K562 (cell line): ENCODE measurements around the gene B3GAT2. TPM values are rescaled to one million over a fixed set of nuclear protein-coding genes. Genes with fewer than 3 reads are reported as not detected.

Experiments used
- MBD2 ChIP-seq: sonication (generic); IDR thresholded peaks from 2 replicates; pipeline ENCODE4 v1.6.1; 2016; ENCODE audit warnings: low read depth, borderline replicate concordance
- ZNF140 ChIP-seq: fragments of 250-450 bp; sonication (Bioruptor Pico); IDR thresholded peaks from 2 replicates; pipeline ENCODE4 v1.8.0; 2021; ENCODE audit warnings: moderate library complexity, mild to moderate bottlenecking, inconsistent platforms
- ZNF239 ChIP-seq: fragments of 250-450 bp; sonication (Bioruptor Pico); IDR thresholded peaks from 2 replicates; pipeline ENCODE4 v1.4.0; 2020; ENCODE audit warnings: mild to moderate bottlenecking
- ZNF347 ChIP-seq: fragments of 450-650 bp; formaldehyde crosslinking; IDR thresholded peaks from 2 replicates; pipeline ENCODE4 v1.4.0; 2020; ENCODE audit warnings: low read depth, mild to moderate bottlenecking, moderate library complexity
- ZNF431 ChIP-seq: sonication (generic); formaldehyde crosslinking; IDR thresholded peaks from 2 replicates; pipeline ENCODE4 v1.8.0; 2022; ENCODE audit warnings: mild to moderate bottlenecking, missing genetic modification reagents
- polyA plus RNA-seq, 8 experiments: library from polyadenylated mRNA; depleted of rRNA in 4 of 8; stranded (reverse) in 5 of 8; unstranded in 3 of 8; fragments of >200 nt; fragmentation: Nextera tagmentation in 2 of 8; fragmentation: Illumina TruSeq in 1 of 8; extraction: Ambion mirVana in 2 of 8; extraction: Trizol in 1 of 8; gene quantifications; 2 replicates each; pipeline versions ENCODE4 v1.2.1 to v1.2.3, GENCODE V29; 2011 to 2014; ENCODE audit warnings: inconsistent platforms in 1 of 8, missing spikeins in 1 of 8
- total RNA-seq, 7 experiments: library from RNA; depleted of rRNA in 6 of 7; stranded (reverse); fragments of >200 nt in 6 of 7; fragmentation: Illumina TruSeq in 2 of 7; extraction: Trizol in 2 of 7; gene quantifications; 2 replicates each; pipeline versions ENCODE4 v1.2.1 to v1.2.3, GENCODE V29; 2011 to 2021; ENCODE audit warnings: low replicate concordance in 1 of 7
- TF ChIP-seq, protein P1 (sequence below): fragments of 200-600 bp; sonication (generic); IDR thresholded peaks from one replicate; pipeline ENCODE4 v1.6.1; 2012; ENCODE audit warnings: mild to moderate bottlenecking, low read depth, low read length, inconsistent platforms
- TF ChIP-seq, protein P2 (sequence below), 2 experiments: fragments of 200-800 bp in 1 of 2; sonication (Bioruptor generic) in 1 of 2; sonication (generic) in 1 of 2; formaldehyde crosslinking in 1 of 2; IDR thresholded peaks in 1 of 2; conservative IDR thresholded peaks in 1 of 2; 2 replicates each; pipeline versions ENCODE4 v1.5.0 to v1.6.1; 2016 to 2020; ENCODE audit warnings: missing compliant biosample characterization in 1 of 2, missing genetic modification characterization in 1 of 2, missing genetic modification reagents in 1 of 2

Gene B3GAT2
- total and polyA plus RNA-seq, 9 of the 15 experiments (the other 6 are each of a cell fraction or from before 2014, with no cell fraction given) = 0.01 to 0.43 (median 0.04) TPM; not detected in 4

DNA sequence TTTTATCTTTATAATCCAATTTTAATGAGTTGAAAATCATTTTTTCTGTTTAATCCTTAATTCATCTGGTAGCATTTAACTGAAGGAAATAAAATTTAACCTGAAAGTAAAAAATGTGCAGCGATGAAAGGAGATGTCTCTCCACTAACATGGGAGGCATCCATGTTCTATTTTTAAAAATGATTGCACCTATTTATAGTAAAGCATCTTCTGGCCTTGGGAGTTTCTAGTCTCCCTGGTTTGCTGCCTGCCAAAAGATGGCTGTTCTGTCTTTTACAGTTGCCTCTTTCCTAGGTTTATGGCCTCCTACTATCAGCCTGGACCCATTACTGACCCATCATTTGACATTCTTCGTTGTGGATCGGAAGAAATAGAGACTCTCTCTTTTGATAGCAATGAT is 143.0 kb downstream of the B3GAT2 start (continued):
- TF ChIP-seq, protein P1, sequence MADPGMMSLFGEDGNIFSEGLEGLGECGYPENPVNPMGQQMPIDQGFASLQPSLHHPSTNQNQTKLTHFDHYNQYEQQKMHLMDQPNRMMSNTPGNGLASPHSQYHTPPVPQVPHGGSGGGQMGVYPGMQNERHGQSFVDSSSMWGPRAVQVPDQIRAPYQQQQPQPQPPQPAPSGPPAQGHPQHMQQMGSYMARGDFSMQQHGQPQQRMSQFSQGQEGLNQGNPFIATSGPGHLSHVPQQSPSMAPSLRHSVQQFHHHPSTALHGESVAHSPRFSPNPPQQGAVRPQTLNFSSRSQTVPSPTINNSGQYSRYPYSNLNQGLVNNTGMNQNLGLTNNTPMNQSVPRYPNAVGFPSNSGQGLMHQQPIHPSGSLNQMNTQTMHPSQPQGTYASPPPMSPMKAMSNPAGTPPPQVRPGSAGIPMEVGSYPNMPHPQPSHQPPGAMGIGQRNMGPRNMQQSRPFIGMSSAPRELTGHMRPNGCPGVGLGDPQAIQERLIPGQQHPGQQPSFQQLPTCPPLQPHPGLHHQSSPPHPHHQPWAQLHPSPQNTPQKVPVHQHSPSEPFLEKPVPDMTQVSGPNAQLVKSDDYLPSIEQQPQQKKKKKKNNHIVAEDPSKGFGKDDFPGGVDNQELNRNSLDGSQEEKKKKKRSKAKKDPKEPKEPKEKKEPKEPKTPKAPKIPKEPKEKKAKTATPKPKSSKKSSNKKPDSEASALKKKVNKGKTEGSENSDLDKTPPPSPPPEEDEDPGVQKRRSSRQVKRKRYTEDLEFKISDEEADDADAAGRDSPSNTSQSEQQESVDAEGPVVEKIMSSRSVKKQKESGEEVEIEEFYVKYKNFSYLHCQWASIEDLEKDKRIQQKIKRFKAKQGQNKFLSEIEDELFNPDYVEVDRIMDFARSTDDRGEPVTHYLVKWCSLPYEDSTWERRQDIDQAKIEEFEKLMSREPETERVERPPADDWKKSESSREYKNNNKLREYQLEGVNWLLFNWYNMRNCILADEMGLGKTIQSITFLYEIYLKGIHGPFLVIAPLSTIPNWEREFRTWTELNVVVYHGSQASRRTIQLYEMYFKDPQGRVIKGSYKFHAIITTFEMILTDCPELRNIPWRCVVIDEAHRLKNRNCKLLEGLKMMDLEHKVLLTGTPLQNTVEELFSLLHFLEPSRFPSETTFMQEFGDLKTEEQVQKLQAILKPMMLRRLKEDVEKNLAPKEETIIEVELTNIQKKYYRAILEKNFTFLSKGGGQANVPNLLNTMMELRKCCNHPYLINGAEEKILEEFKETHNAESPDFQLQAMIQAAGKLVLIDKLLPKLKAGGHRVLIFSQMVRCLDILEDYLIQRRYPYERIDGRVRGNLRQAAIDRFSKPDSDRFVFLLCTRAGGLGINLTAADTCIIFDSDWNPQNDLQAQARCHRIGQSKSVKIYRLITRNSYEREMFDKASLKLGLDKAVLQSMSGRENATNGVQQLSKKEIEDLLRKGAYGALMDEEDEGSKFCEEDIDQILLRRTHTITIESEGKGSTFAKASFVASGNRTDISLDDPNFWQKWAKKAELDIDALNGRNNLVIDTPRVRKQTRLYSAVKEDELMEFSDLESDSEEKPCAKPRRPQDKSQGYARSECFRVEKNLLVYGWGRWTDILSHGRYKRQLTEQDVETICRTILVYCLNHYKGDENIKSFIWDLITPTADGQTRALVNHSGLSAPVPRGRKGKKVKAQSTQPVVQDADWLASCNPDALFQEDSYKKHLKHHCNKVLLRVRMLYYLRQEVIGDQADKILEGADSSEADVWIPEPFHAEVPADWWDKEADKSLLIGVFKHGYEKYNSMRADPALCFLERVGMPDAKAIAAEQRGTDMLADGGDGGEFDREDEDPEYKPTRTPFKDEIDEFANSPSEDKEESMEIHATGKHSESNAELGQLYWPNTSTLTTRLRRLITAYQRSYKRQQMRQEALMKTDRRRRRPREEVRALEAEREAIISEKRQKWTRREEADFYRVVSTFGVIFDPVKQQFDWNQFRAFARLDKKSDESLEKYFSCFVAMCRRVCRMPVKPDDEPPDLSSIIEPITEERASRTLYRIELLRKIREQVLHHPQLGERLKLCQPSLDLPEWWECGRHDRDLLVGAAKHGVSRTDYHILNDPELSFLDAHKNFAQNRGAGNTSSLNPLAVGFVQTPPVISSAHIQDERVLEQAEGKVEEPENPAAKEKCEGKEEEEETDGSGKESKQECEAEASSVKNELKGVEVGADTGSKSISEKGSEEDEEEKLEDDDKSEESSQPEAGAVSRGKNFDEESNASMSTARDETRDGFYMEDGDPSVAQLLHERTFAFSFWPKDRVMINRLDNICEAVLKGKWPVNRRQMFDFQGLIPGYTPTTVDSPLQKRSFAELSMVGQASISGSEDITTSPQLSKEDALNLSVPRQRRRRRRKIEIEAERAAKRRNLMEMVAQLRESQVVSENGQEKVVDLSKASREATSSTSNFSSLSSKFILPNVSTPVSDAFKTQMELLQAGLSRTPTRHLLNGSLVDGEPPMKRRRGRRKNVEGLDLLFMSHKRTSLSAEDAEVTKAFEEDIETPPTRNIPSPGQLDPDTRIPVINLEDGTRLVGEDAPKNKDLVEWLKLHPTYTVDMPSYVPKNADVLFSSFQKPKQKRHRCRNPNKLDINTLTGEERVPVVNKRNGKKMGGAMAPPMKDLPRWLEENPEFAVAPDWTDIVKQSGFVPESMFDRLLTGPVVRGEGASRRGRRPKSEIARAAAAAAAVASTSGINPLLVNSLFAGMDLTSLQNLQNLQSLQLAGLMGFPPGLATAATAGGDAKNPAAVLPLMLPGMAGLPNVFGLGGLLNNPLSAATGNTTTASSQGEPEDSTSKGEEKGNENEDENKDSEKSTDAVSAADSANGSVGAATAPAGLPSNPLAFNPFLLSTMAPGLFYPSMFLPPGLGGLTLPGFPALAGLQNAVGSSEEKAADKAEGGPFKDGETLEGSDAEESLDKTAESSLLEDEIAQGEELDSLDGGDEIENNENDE = no peak
- no peak for TF ChIP-seq ZNF347
- TF ChIP-seq, protein P2, sequence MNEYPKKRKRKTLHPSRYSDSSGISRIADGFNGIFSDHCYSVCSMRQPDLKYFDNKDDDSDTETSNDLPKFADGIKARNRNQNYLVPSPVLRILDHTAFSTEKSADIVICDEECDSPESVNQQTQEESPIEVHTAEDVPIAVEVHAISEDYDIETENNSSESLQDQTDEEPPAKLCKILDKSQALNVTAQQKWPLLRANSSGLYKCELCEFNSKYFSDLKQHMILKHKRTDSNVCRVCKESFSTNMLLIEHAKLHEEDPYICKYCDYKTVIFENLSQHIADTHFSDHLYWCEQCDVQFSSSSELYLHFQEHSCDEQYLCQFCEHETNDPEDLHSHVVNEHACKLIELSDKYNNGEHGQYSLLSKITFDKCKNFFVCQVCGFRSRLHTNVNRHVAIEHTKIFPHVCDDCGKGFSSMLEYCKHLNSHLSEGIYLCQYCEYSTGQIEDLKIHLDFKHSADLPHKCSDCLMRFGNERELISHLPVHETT (CRISPR knock-in tag; conservative IDR thresholded peaks at IDR 0.05 in 1 of 2, IDR thresholded peaks at IDR 0.05 in 1 of 2) = no peak
- no peak for TF ChIP-seq ZNF239 (CRISPR knock-in tag)
- no peak for TF ChIP-seq ZNF431 (CRISPR knock-in tag)
- no peak for TF ChIP-seq MBD2
- TF ChIP-seq ZNF140 = no peak
